HEK293T (cell line): ENCODE data around the gene NEURL2.
A peak's percentile ranks its signal among the peaks of the same experiment; 100 is the strongest.

Experiments used
- CTCF ChIA-PET: fragments of 350-600 bp; formaldehyde crosslinking; extraction: SDS; loops from one replicate; lab custom pipeline; 2021; ENCODE audit warnings: antibody characterized with exemption, inconsistent platforms; lab: Yijun Ruan, JAX
- POLR2A ChIA-PET: fragments of 350-600 bp; formaldehyde crosslinking; extraction: SDS; loops from one replicate; lab custom pipeline; 2020; ENCODE audit warnings: antibody characterized with exemption, inconsistent platforms; lab: Yijun Ruan, JAX
- DNase-seq: peaks from one replicate; pipeline ENCODE4 v3.0.0; 2012; ENCODE audit warnings: mixed read lengths; ENCODE audit errors: extremely low spot score
- ARNT ChIP-seq: fragments of 450-650 bp; IDR thresholded peaks from 2 replicates; pipeline ENCODE4 v1.6.1; 2017; ENCODE audit warnings: mild to moderate bottlenecking
- BHLHE40 ChIP-seq: fragments of 450-650 bp; IDR thresholded peaks from 2 replicates; pipeline ENCODE4 v1.6.1; 2016; ENCODE audit warnings: mild to moderate bottlenecking, moderate library complexity, borderline replicate concordance
- CTBP1 ChIP-seq: fragments of 450-650 bp; IDR thresholded peaks from 2 replicates; pipeline ENCODE4 v1.6.1; 2016; ENCODE audit warnings: borderline replicate concordance
- ELF4 ChIP-seq: fragments of 450-650 bp; IDR thresholded peaks from 2 replicates; pipeline ENCODE4 v1.6.1; 2017; ENCODE audit warnings: antibody characterized with exemption
- FOXA1 ChIP-seq: fragments of 450-650 bp; IDR thresholded peaks from 2 replicates; pipeline ENCODE4 v1.6.1; 2016; ENCODE audit warnings: mild to moderate bottlenecking
- FOXK2 ChIP-seq: fragments of 450-650 bp; IDR thresholded peaks from 2 replicates; pipeline ENCODE4 v1.6.1; 2016; ENCODE audit warnings: mild to moderate bottlenecking
- FOXM1 ChIP-seq: fragments of 450-650 bp; IDR thresholded peaks from 2 replicates; pipeline ENCODE4 v1.6.1; 2017; ENCODE audit warnings: mild to moderate bottlenecking, borderline replicate concordance
- HDGF ChIP-seq: fragments of 450-650 bp; IDR thresholded peaks from 2 replicates; pipeline ENCODE4 v1.6.1; 2017; ENCODE audit warnings: antibody characterized with exemption, borderline replicate concordance
- L3MBTL2 ChIP-seq: fragments of 450-650 bp; conservative IDR thresholded peaks from 2 replicates; pipeline ENCODE4 v1.6.1; 2016; ENCODE audit warnings: mild to moderate bottlenecking
- LEF1 ChIP-seq: fragments of 450-650 bp; IDR thresholded peaks from 2 replicates; pipeline ENCODE4 v1.6.1; 2017; ENCODE audit warnings: mild to moderate bottlenecking, borderline replicate concordance
- NFRKB ChIP-seq: fragments of 450-650 bp; IDR thresholded peaks from 2 replicates; pipeline ENCODE4 v1.6.1; 2016; ENCODE audit warnings: mild to moderate bottlenecking, moderate library complexity
- SP1 ChIP-seq: fragments of 450-650 bp; IDR thresholded peaks from 2 replicates; pipeline ENCODE4 v1.6.1; 2017
- SUZ12 ChIP-seq: fragments of 450-650 bp; IDR thresholded peaks from 2 replicates; pipeline ENCODE4 v1.6.1; 2016; ENCODE audit warnings: mild to moderate bottlenecking
- TARDBP ChIP-seq: fragments of 450-650 bp; IDR thresholded peaks from 2 replicates; pipeline ENCODE4 v1.6.1; 2016
- ZNF384 ChIP-seq: fragments of 450-650 bp; IDR thresholded peaks from 2 replicates; pipeline ENCODE4 v1.6.1; 2016
- TF ChIP-seq, protein P1 (sequence below): fragments of 450-650 bp; IDR thresholded peaks from 2 replicates; pipeline ENCODE4 v1.6.1; 2016

NEURL2 gene, protein sequence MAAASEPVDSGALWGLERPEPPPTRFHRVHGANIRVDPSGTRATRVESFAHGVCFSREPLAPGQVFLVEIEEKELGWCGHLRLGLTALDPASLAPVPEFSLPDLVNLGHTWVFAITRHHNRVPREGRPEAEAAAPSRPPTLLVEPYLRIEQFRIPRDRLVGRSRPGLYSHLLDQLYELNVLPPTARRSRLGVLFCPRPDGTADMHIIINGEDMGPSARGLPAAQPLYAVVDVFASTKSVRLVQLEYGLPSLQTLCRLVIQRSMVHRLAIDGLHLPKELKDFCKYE

DNA sequence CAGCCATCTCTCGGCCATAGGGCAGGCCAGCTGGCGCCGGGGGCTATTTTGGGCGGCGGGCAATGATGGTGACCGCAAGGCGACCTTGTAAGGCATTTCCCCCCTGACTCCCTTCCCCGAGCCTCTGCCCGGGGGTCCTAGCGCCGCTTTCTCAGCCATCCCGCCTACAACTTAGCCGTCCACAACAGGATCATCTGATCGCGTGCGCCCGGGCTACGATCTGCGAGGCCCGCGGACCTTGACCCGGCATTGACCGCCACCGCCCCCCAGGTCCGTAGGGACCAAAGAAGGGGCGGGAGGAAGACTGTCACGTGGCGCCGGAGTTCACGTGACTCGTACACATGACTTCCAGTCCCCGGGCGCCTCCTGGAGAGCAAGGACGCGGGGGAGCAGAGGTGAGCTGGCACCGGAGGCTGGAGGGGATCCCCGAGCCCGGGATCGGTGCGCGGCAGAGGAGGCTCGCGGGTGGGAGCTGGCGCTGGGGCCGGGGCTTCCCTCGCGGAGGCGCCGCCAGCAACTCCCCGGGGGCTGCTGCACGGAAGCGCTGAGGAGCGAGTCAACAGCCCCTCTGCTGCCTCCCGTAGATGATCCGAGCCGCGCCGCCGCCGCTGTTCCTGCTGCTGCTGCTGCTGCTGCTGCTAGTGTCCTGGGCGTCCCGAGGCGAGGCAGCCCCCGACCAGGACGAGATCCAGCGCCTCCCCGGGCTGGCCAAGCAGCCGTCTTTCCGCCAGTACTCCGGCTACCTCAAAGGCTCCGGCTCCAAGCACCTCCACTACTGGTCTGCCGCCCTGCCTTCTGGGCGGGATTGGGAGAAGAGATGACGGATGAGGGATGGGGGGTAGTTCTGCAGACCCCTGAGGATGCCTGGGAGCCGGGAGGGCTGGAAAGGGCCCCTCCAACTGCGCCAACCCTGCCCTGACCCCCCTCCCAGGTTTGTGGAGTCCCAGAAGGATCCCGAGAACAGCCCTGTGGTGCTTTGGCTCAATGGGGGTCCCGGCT, at the start of gene NEURL2, which contains the start of gene CTSA:
NEURL2 (minus strand) TSS at position 224 of the 999 bp plus-strand sequence; CDS start at position 7, 217 bp downstream.
CTSA (plus strand) TSS at position 351 of the 999 bp plus-strand sequence; CDS start at position 585, 234 bp downstream.
- TF ChIP-seq SP1 (no peak), L3MBTL2 (peak; percentile 92), FOXK2 (no peak), FOXM1 (peak; percentile 79; the same call in 1 of the 2 replicates), FOXA1 (no peak), SUZ12 (no peak), NFRKB (0 out of 2 replicates have a peak, but pooled peaks have one; percentile 15), LEF1 (no peak), ZNF384 (no peak), CTBP1 (no peak), HDGF (no peak), ELF4 (peak; percentile 63), TARDBP (no peak), ARNT (0 out of 2 replicates have a peak, but pooled peaks have one; percentile 33), BHLHE40 (no peak)
- TF ChIP-seq, protein P1, sequence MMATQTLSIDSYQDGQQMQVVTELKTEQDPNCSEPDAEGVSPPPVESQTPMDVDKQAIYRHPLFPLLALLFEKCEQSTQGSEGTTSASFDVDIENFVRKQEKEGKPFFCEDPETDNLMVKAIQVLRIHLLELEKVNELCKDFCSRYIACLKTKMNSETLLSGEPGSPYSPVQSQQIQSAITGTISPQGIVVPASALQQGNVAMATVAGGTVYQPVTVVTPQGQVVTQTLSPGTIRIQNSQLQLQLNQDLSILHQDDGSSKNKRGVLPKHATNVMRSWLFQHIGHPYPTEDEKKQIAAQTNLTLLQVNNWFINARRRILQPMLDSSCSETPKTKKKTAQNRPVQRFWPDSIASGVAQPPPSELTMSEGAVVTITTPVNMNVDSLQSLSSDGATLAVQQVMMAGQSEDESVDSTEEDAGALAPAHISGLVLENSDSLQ, result no peak
- CTCF ChIA-PET, result no interaction called here
- peak; percentile 89 for DNase-seq
- POLR2A ChIA-PET, result interaction anchor here (0.6 to 5.6 kb wide), 5 partner anchors 9 to 58 kb away, joined by 3 to 30 read pairs (median 4); partner anchors contain the start of genes SNX21 and ZSWIM1

DNA sequence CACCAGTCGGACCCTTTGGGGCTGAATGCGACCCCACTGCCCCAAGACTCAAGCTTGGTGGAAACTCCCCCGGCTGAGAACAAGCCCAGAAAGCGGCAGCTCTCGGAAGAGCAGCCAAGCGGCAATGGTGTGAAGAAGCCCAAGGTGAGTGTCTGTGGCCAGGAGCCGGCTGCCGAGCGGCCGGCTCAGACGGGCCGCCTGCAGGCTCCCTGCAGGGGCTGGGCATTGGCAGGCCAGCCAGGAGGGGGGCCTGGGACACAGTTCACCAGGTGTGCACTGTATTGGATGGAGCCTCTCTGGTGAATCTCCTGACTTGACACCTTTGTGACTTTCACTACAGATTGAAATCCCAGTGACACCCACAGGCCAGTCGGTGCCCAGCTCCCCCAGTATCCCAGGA, 49.5 kb upstream of the NEURL2 start:
- POLR2A ChIA-PET, result interaction anchor here (1.3 kb wide), 2 partner anchors 9 to 60 kb away, joined by 3 read pairs; no protein-coding TSS in a partner anchor
- CTCF ChIA-PET, result interaction anchor here (1.2 kb wide), 1 partner anchor 48 kb away, joined by 3 read pairs; no protein-coding TSS in a partner anchor

DNA sequence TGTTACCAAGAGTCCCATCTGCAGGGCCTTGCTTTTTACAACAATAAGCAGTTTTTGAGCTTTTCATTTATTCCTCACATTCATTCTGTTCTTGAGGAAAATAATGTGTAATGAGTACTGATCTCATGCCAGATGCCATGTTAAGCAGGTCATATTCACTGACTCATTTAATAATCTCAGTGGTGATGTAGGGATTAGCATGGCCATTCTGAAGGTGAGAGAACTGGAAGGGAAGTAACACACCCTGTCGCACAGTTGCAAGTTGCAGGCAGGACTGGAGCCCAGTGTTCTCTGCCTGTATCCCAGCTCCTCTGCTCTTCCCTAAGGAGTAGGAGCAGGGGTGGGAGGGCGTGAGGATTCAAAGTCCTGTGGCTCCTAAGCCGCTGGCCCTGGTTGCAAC, 49.0 kb upstream of the NEURL2 start:
- no peak for TF ChIP-seq HDGF
- TF ChIP-seq BHLHE40, result no peak
- no peak for TF ChIP-seq ELF4
- TF ChIP-seq SP1, result no peak
- no peak for TF ChIP-seq SUZ12
- no peak for TF ChIP-seq FOXM1
- ChIA-PET CTCF (interaction anchor here (1.2 kb wide), 1 partner anchor 48 kb away, joined by 3 read pairs; no protein-coding TSS in a partner anchor), POLR2A (interaction anchor here (1.3 kb wide), 2 partner anchors 9 to 59 kb away, joined by 3 read pairs; no protein-coding TSS in a partner anchor)
- DNase-seq, result no peak

More for the DNA sequence above, 49.5 kb upstream of the NEURL2 start:
- DNase-seq, result no peak
- TF ChIP-seq CTBP1 (no peak), ARNT (no peak), NFRKB (no peak), HDGF (no peak), TARDBP (no peak), FOXA1 (no peak), ELF4 (no peak), ZNF384 (no peak), BHLHE40 (no peak), SUZ12 (no peak), FOXM1 (no peak), FOXK2 (no peak)

DNA sequence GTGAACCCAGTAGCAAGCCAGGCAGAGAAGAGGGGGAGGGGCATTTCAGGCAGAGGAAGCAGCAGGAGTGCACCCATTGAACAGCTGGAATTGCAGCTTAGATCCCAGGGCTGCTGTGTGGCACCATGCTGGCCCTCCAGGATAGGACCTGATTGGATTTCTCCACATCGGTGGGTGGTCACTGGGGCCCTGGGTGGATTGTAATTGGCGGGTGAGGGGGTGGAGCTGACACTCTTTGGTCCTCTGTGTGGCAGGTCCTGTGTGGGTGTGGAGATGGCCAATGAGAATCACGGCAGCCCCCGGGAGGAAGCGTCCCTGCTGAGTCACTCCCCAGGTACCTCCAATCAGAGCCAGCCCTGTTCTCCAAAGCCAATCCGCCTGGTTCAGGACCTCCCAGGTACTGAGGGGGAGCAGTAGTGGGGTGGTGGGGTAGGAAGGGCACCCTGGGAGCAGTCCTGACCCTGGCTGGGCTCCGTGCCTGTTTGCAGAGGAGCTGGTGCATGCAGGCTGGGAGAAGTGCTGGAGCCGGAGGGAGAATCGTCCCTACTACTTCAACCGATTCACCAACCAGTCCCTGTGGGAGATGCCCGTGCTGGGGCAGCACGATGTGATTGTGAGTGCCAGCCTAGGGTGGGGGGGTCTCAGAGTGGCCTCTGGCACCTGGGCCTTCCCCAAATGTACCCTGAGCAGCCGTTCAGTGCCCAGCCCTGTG, 47.9 kb upstream of the NEURL2 start:
- TF ChIP-seq L3MBTL2, result no peak
- no peak for TF ChIP-seq FOXK2
- TF ChIP-seq ELF4, result no peak
- TF ChIP-seq FOXM1, result no peak
- TF ChIP-seq, protein P1, result no peak
- no peak for TF ChIP-seq FOXA1
- no peak for TF ChIP-seq LEF1
- no peak for TF ChIP-seq TARDBP
- TF ChIP-seq NFRKB, result no peak
- no peak for TF ChIP-seq CTBP1
- TF ChIP-seq HDGF, result no peak
- no peak for TF ChIP-seq SP1
- no peak for TF ChIP-seq BHLHE40
- TF ChIP-seq ZNF384, result no peak
- CTCF ChIA-PET, result interaction anchor here (0.5 to 1.2 kb wide), 2 partner anchors 46 to 119 kb away, joined by 3 to 5 read pairs; no protein-coding TSS in a partner anchor
- POLR2A ChIA-PET, result interaction anchor here (1.5 kb wide), 1 partner anchor 11 kb away, joined by 4 read pairs; no protein-coding TSS in a partner anchor
- no peak for DNase-seq

DNA sequence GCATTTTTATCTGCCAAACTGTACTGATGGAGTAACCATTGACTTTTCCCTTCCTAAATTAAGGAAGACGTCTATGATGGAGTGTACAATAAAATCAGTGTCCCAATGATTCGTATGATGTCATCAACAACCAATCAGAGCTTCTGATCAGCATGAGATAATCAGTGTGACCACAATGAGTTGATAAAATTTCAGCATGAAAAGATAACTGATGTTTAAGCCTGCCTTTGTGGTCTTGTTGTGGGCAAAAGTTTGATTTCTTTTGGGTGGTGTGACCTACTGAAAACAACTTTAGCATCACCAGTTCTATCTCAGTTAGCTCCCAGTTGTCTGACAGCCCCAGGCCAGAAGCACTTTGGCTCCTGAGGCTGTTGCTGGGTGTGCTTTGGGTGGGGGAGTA, 46.8 kb upstream of the NEURL2 start:
- no peak for DNase-seq
- ChIA-PET CTCF (interaction anchor here (1.8 kb wide), 1 partner anchor 32 kb away, joined by 5 read pairs; no protein-coding TSS in a partner anchor), POLR2A (interaction anchor here (1.5 kb wide), 1 partner anchor 12 kb away, joined by 4 read pairs; no protein-coding TSS in a partner anchor)
- no peak for TF ChIP-seq CTBP1
- TF ChIP-seq FOXM1, result no peak
- TF ChIP-seq NFRKB, result no peak
- no peak for TF ChIP-seq ZNF384
- TF ChIP-seq L3MBTL2, result no peak
- TF ChIP-seq ARNT, result no peak
- TF ChIP-seq ELF4, result no peak
- no peak for TF ChIP-seq HDGF
